K562 (cell line): ENCODE results near the gene LRRC49. TPM values are rescaled to one million over a fixed set of nuclear protein-coding genes. Genes with fewer than 3 reads are reported as not detected.

ENCODE experiments used
- ATAC-seq: fragments of 200-7000 bp; cut with Tn5 transposase; 3 replicates; pipeline ENCODE4 v1.9.1; 2020; ENCODE audit warnings: moderate library complexity
- BruUV-seq: library from RNA; stranded (reverse); fragments of 400-500 nt; replicated peaks from 2 replicates; lab custom pipeline; 2021; lab: Mats Ljungman, UMichigan
- CTCF ChIA-PET: fragments of 300-600 bp; formaldehyde crosslinking; extraction: SDS; loops from one replicate; lab custom pipeline; 2021; ENCODE audit warnings: low intra/inter-chr PET ratio; lab: Yijun Ruan, JAX
- POLR2A ChIA-PET: fragments of 300-600, 350-650 bp; sonication (Branson Sonifier 250); formaldehyde crosslinking; extraction: SDS; loops from one replicate; lab custom pipeline; 2021; ENCODE audit warnings: antibody characterized with exemption, inconsistent platforms; lab: Yijun Ruan, JAX
- DNase-seq, 4 experiments: peaks; one replicate each; pipeline versions ENCODE4 v3.0.0 to v3.0.0-alpha.2; 2011 to 2018; ENCODE audit warnings: low spot score in 3 of 4, mixed read lengths in 3 of 4; ENCODE audit errors: extremely low read depth in 1 of 4
- FAIRE-seq: peaks from 2 replicates; lab custom pipeline; 2011; peaks lifted over from hg19 to GRCh38; lab: Jason Lieb, UNC
- H2AFZ ChIP-seq: 2 replicates; pipeline ENCODE4 v1.6.0; 2011; ENCODE audit warnings: low read depth, low read length, control low read depth, inconsistent platforms
- H3K27ac ChIP-seq: fragments of 200-600 bp; 3 replicates; pipeline ENCODE4 v1.8.0; 2011; ENCODE audit warnings: low read depth, mild to moderate bottlenecking, control low read depth, inconsistent platforms, low read length, moderate library complexity, mixed read lengths; ENCODE audit errors: extremely low read depth
- H3K27me3 ChIP-seq, 2 experiments: fragments of 300-600 bp in 1 of 2; 2 replicates in 1 of 2; 3 replicates in 1 of 2; pipeline versions ENCODE4 v1.6.0 to v1.8.0; 2011; ENCODE audit warnings: inconsistent platforms in 2 of 2, low read length in 2 of 2, mild to moderate bottlenecking in 1 of 2, mixed read lengths in 1 of 2, moderate library complexity in 1 of 2; ENCODE audit not compliant: control insufficient read depth in 2 of 2, insufficient read depth in 2 of 2
- H3K36me3 ChIP-seq: fragments of 300-600 bp; 3 replicates; pipeline ENCODE4 v1.8.0; 2011; ENCODE audit warnings: mild to moderate bottlenecking, low read length, inconsistent platforms; ENCODE audit not compliant: control insufficient read depth, insufficient read depth
- H3K4me1 ChIP-seq, 2 experiments: fragments of 200-600 bp in 1 of 2; replicated peaks in 1 of 2; 2 replicates in 1 of 2; 3 replicates in 1 of 2; pipeline versions ENCODE4 v1.5.1 to v1.8.0; 2011; ENCODE audit warnings: inconsistent platforms in 2 of 2, low read length in 2 of 2, mild to moderate bottlenecking in 1 of 2, mixed read lengths in 1 of 2, moderate library complexity in 1 of 2; ENCODE audit not compliant: control insufficient read depth in 2 of 2, insufficient read depth in 2 of 2
- H3K4me2 ChIP-seq: 2 replicates; pipeline ENCODE4 v1.6.1; 2011; ENCODE audit warnings: low read length, control low read depth, inconsistent platforms, mixed read lengths; ENCODE audit not compliant: insufficient read depth
- H3K4me3 ChIP-seq: fragments of 200-600 bp; sonication (generic), shearing (Covaris generic); 2 replicates; pipeline ENCODE4 v1.5.1; 2016; ENCODE audit warnings: control low read depth, inconsistent platforms
- H3K79me2 ChIP-seq: fragments of 200-600 bp; 3 replicates; pipeline ENCODE4 v1.8.0; 2011; ENCODE audit warnings: low read length, inconsistent platforms; ENCODE audit not compliant: control insufficient read depth, insufficient read depth
- H3K9ac ChIP-seq, 2 experiments: 2 replicates each; pipeline versions ENCODE4 v1.6.0 to v1.6.1; 2011; ENCODE audit warnings: low read depth in 2 of 2, low read length in 2 of 2, control low read depth in 1 of 2, inconsistent platforms in 1 of 2, mild to moderate bottlenecking in 1 of 2, mixed read lengths in 1 of 2; ENCODE audit not compliant: insufficient read depth in 1 of 2
- H3K9me1 ChIP-seq: one replicate; pipeline ENCODE4 v1.6.0; 2011; ENCODE audit warnings: inconsistent platforms, mild to moderate bottlenecking, low read length, moderate library complexity; ENCODE audit not compliant: control insufficient read depth, insufficient read depth
- H3K9me3 ChIP-seq: replicated peaks from 2 replicates; pipeline ENCODE4 v1.5.1; 2011; ENCODE audit warnings: low read depth, low read length, inconsistent platforms; ENCODE audit not compliant: control insufficient read depth, insufficient read depth
- H4K20me1 ChIP-seq: replicated peaks from 2 replicates; pipeline ENCODE4 v1.6.1; 2011; ENCODE audit warnings: low read length, inconsistent platforms, mixed read lengths; ENCODE audit not compliant: control insufficient read depth, insufficient read depth
- ARID1B ChIP-seq: fragments of 450-650 bp; IDR thresholded peaks from 2 replicates; pipeline ENCODE4 v1.6.1; 2016; ENCODE audit warnings: antibody characterized with exemption, mild to moderate bottlenecking, inconsistent platforms
- C11orf30 ChIP-seq: fragments of 450-650 bp; IDR thresholded peaks from 2 replicates; pipeline ENCODE4 v1.6.1; 2016; ENCODE audit warnings: low read depth, mild to moderate bottlenecking
- CCAR2 ChIP-seq: fragments of 200-400 bp; formaldehyde crosslinking; IDR thresholded peaks from 2 replicates; pipeline ENCODE4 v1.6.1; 2017; ENCODE audit warnings: mild to moderate bottlenecking, low read depth, low read length
- FOXP1 ChIP-seq: sonication (generic); formaldehyde crosslinking; IDR thresholded peaks from 2 replicates; pipeline ENCODE4 v1.8.0; 2022; ENCODE audit warnings: mild to moderate bottlenecking, missing genetic modification reagents
- IFI16 ChIP-seq: fragments of 250-450 bp; sonication (Bioruptor Pico); IDR thresholded peaks from 2 replicates; pipeline ENCODE4 v2.1.2; 2022; ENCODE audit warnings: mild to moderate bottlenecking, inconsistent platforms
- MCM3 ChIP-seq: fragments of 450-650 bp; IDR thresholded peaks from 2 replicates; pipeline ENCODE4 v1.6.1; 2016
- NR2F6 ChIP-seq: fragments of 450-650 bp; formaldehyde crosslinking; IDR thresholded peaks from 2 replicates; pipeline ENCODE4 v1.4.0; 2020; ENCODE audit warnings: mild to moderate bottlenecking
- OTX1 ChIP-seq: fragments of 450-650 bp; formaldehyde crosslinking; IDR thresholded peaks from 2 replicates; pipeline ENCODE4 v1.4.0; 2022; ENCODE audit warnings: mild to moderate bottlenecking
- POLR2H ChIP-seq: IDR thresholded peaks from 2 replicates; pipeline ENCODE4 v1.6.1; 2016; ENCODE audit warnings: missing genetic modification characterization, low read depth, mild to moderate bottlenecking, control low read depth, missing compliant biosample characterization, moderate library complexity
- SP1 ChIP-seq: sonication (generic); formaldehyde crosslinking; IDR thresholded peaks from 2 replicates; pipeline ENCODE4 v1.8.1; 2022; ENCODE audit warnings: mild to moderate bottlenecking, missing genetic modification reagents
- TAF1 ChIP-seq: IDR thresholded peaks from 2 replicates; pipeline ENCODE4 v1.6.1; 2011; ENCODE audit warnings: mild to moderate bottlenecking, low read length, moderate library complexity; ENCODE audit not compliant: insufficient read depth, control insufficient read depth, severe bottlenecking; ENCODE audit errors: extremely low read depth
- TCFL5 ChIP-seq: fragments of 250-450 bp; sonication (Bioruptor Pico); conservative IDR thresholded peaks from 2 replicates; pipeline ENCODE4 v1.6.1; 2021; ENCODE audit warnings: mild to moderate bottlenecking, moderate library complexity, matching md5 sums
- XRCC3 ChIP-seq: fragments of 450-650 bp; IDR thresholded peaks from 2 replicates; pipeline ENCODE4 v1.6.1; 2017; ENCODE audit warnings: mild to moderate bottlenecking, moderate library complexity
- ZFP30 ChIP-seq: fragments of 250-450 bp; sonication (Bioruptor Pico); IDR thresholded peaks from 2 replicates; pipeline ENCODE4 v1.8.0; 2022; ENCODE audit warnings: moderate library complexity, mild to moderate bottlenecking, inconsistent platforms, borderline replicate concordance
- ZKSCAN8 ChIP-seq: fragments of 200-800 bp; sonication (Bioruptor generic); IDR thresholded peaks from 2 replicates; pipeline ENCODE4 v1.6.1; 2016; ENCODE audit warnings: missing genetic modification characterization, missing compliant biosample characterization
- ZNF140 ChIP-seq: fragments of 250-450 bp; sonication (Bioruptor Pico); IDR thresholded peaks from 2 replicates; pipeline ENCODE4 v1.8.0; 2021; ENCODE audit warnings: moderate library complexity, mild to moderate bottlenecking, inconsistent platforms
- ZNF224 ChIP-seq: sonication (generic); formaldehyde crosslinking; IDR thresholded peaks from 2 replicates; pipeline ENCODE4 v1.8.0; 2022; ENCODE audit warnings: mild to moderate bottlenecking, missing genetic modification reagents
- WGBS: fragments of 100-300 bp; shearing (Covaris generic); methylation state at CpG from one replicate; pipeline ENCODE4 v1.1.6; 2016; ENCODE audit warnings: low coverage, mixed read lengths; ENCODE audit not compliant: insufficient coverage; ENCODE audit errors: missing lambda C conversion rate; 5-methylcytosine and 5-hydroxymethylcytosine counted together
- in situ Hi-C: fragments of 300-500 bp; cut with MboI; formaldehyde crosslinking; loops from 4 replicates; pipeline ENCODE4 v1.15.0; 2018; ENCODE audit warnings: inconsistent platforms, mixed read lengths
- intact Hi-C: fragments of 100-400 bp; cut with micrococcal nuclease; formaldehyde crosslinking; loops from 2 replicates; pipeline ENCODE4 v1.14.2; 2022
- polyA plus RNA-seq, 8 experiments: library from polyadenylated mRNA; depleted of rRNA in 4 of 8; stranded (reverse) in 5 of 8; unstranded in 3 of 8; fragments of >200 nt; fragmentation: Nextera tagmentation in 2 of 8; fragmentation: Illumina TruSeq in 1 of 8; extraction: Ambion mirVana in 2 of 8; extraction: Trizol in 1 of 8; gene quantifications; 2 replicates each; pipeline versions ENCODE4 v1.2.1 to v1.2.3, GENCODE V29; 2011 to 2014; ENCODE audit warnings: inconsistent platforms in 1 of 8, missing spikeins in 1 of 8
- total RNA-seq, 7 experiments: library from RNA; depleted of rRNA in 6 of 7; stranded (reverse); fragments of >200 nt in 6 of 7; fragmentation: Illumina TruSeq in 2 of 7; extraction: Trizol in 2 of 7; gene quantifications; 2 replicates each; pipeline versions ENCODE4 v1.2.1 to v1.2.3, GENCODE V29; 2011 to 2021; ENCODE audit warnings: low replicate concordance in 1 of 7
- TF ChIP-seq, protein P1 (sequence below): fragments of 450-650 bp; formaldehyde crosslinking; IDR thresholded peaks from 2 replicates; pipeline ENCODE4 v1.4.0; 2022; ENCODE audit warnings: missing genetic modification characterization
- TF ChIP-seq, protein P2 (sequence below): fragments of 250-450 bp; sonication (Bioruptor Pico); IDR thresholded peaks from 2 replicates; pipeline ENCODE4 v1.4.0; 2020; ENCODE audit warnings: mild to moderate bottlenecking, moderate library complexity

The LRRC49 gene
- total and polyA plus RNA-seq, 9 of the 15 experiments (the other 6 are each of a cell fraction or from before 2014, with no cell fraction given): 0.32 TPM; not detected in 8

DNA sequence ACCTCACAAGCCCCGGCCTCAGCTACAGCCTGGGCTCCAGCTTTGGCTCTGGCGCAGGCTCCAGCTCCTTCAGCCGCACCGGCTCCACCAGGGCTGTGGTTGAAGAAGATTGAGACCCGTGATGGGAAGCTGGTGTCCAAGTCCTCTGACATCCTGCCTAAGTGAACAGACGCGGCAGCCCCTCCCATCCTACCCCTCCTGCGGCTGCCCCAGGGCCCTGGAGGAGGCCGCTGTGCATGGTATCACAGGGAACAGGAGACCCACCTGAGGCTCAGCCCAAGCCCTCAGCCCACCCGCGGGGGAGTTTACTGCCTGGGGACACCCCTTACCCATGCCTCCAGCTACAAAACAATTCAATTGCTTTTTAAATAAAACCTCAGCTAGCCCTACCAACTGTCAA lies 32.6 kb upstream of the LRRC49 start (continued):
- no peak for TF ChIP-seq POLR2H (tag)
- TF ChIP-seq TCFL5: no peak
- TF ChIP-seq ZNF224 (CRISPR knock-in tag): no peak
- no peak for TF ChIP-seq OTX1
- TF ChIP-seq ZFP30 (CRISPR knock-in tag): no peak
- no peak for TF ChIP-seq TAF1
- TF ChIP-seq NR2F6 (CRISPR knock-in tag): no peak
- TF ChIP-seq XRCC3: no peak
- no peak for TF ChIP-seq ZNF140 (CRISPR knock-in tag)

DNA sequence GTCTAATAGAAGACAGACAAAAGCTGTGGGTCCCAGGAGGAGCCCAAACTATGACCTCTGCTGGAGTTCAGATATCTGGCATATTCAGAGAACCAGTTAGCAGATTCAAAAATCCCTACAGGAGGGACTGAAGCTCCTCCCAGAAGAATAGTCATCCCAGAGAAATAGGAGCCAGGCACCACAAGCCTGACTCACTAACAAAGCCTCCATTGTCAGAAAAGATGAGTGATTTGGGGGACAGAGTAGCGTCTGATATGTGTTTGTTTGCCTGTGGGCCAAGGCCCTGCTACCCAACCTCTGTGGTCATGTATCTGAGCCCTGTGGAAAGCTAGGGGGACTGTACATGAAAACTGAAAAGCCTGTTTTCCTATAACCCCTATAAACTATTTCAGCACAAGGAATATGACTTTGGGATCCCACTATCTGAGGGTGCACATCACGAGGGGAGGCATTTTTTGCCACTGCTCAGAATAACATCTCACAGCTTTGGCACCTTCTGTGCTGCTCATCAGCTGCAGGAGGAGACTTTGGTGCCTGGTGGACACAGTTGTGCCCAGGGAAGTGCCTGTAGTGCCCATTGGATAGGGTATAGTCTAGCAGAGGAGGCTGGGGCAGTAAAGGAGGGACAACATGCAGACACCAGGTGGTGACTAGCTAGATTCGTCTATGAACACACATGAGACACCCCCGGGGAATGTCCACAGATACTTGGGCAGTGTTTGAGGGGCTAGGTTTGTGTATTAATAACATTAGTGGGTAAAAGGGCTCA lies 29.0 kb upstream of the LRRC49 start:
- ATAC-seq (no peak), DNase-seq (no peak), FAIRE-seq (no peak)
- CTCF ChIA-PET: no interaction called here
- Histone ChIP-seq H4K20me1 (no peaks in the 10 kb centered on the region), H3K9ac (no peak overlapping the region), H3K4me1 (no peaks in the 10 kb centered on the region), H3K27me3 (no peaks in the 10 kb centered on the region), H3K4me2 (no peak overlapping the region), H3K9me1 (no peaks in the 10 kb centered on the region), H3K36me3 (no peaks in the 10 kb centered on the region), H3K79me2 (no peaks in the 10 kb centered on the region), H3K4me3 (no peak overlapping the region), H3K27ac (no peak overlapping the region), H3K9me3 (no peaks in the 10 kb centered on the region), H2AFZ (no peak overlapping the region)
- intact Hi-C loops (no loop called here), in situ Hi-C loops (no loop called here)
- no TSS peak for BruUV-seq
- POLR2A ChIA-PET: interaction anchor here (0.6 to 1.3 kb wide), 2 partner anchors 11 to 20 kb away, joined by 3 to 4 read pairs; no protein-coding TSS in a partner anchor
- 0% methylated on average over 4 of the region's 4 CpGs for whole genome bisulfite sequencing
- no peak for TF ChIP-seq SP1 (CRISPR knock-in tag)
- TF ChIP-seq CCAR2: no peak
- TF ChIP-seq MCM3: no peak
- no peak for TF ChIP-seq IFI16 (CRISPR knock-in tag)
- no peak for TF ChIP-seq ARID1B
- no peak for TF ChIP-seq ZKSCAN8
- no peak for TF ChIP-seq FOXP1 (CRISPR knock-in tag)
- TF ChIP-seq, protein P1, sequence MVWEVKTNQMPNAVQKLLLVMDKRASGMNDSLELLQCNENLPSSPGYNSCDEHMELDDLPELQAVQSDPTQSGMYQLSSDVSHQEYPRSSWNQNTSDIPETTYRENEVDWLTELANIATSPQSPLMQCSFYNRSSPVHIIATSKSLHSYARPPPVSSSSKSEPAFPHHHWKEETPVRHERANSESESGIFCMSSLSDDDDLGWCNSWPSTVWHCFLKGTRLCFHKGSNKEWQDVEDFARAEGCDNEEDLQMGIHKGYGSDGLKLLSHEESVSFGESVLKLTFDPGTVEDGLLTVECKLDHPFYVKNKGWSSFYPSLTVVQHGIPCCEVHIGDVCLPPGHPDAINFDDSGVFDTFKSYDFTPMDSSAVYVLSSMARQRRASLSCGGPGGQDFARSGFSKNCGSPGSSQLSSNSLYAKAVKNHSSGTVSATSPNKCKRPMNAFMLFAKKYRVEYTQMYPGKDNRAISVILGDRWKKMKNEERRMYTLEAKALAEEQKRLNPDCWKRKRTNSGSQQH (CRISPR knock-in tag): no peak
- TF ChIP-seq, protein P2, sequence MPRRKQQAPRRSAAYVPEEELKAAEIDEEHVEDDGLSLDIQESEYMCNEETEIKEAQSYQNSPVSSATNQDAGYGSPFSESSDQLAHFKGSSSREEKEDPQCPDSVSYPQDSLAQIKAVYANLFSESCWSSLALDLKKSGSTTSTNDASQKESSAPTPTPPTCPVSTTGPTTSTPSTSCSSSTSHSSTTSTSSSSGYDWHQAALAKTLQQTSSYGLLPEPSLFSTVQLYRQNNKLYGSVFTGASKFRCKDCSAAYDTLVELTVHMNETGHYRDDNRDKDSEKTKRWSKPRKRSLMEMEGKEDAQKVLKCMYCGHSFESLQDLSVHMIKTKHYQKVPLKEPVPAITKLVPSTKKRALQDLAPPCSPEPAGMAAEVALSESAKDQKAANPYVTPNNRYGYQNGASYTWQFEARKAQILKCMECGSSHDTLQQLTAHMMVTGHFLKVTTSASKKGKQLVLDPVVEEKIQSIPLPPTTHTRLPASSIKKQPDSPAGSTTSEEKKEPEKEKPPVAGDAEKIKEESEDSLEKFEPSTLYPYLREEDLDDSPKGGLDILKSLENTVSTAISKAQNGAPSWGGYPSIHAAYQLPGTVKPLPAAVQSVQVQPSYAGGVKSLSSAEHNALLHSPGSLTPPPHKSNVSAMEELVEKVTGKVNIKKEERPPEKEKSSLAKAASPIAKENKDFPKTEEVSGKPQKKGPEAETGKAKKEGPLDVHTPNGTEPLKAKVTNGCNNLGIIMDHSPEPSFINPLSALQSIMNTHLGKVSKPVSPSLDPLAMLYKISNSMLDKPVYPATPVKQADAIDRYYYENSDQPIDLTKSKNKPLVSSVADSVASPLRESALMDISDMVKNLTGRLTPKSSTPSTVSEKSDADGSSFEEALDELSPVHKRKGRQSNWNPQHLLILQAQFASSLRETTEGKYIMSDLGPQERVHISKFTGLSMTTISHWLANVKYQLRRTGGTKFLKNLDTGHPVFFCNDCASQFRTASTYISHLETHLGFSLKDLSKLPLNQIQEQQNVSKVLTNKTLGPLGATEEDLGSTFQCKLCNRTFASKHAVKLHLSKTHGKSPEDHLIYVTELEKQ: no peak
- TF ChIP-seq C11orf30: no peak
